Adipose tissue (tissue), 3 donors: ENCODE results near the gene ITPK1. TPM values are rescaled to one million over a fixed set of nuclear protein-coding genes. Genes with fewer than 3 reads are reported as not detected.
"Not testable (repeated sequence)": the region's sequence is repeated elsewhere in the genome, so short reads cannot be mapped to it uniquely, and the experiment has no call there.

Experiments
- H3K27ac ChIP-seq: one replicate; pipeline ENCODE4 v1.5.1; 2013; ENCODE audit warnings: low read depth, low read length
- WGBS, 3 donors: extraction: QIAGEN DNeasy Blood & Tissue Kit; methylation state at CpG; one replicate each; pipeline ENCODE4 v1.1.7; 2013; 5-methylcytosine and 5-hydroxymethylcytosine counted together
- polyA plus RNA-seq, 3 donors: library from polyadenylated mRNA; stranded (reverse); fragments of 200-250 nt; gene quantifications; one replicate each; pipeline ENCODE4 v1.2.3, GENCODE V29; 2013
- donor health status: healthy with polysubstance abuse.
- donor health status: Bipolar disorder and iron deficiency.
- donor health status: healthy.

Gene ITPK1
- polyA plus RNA-seq = 100 to 1,000 TPM in 1 of 3 donors, 10 to 100 TPM in 2; 26.6 to 147 (median 29.9) TPM

DNA sequence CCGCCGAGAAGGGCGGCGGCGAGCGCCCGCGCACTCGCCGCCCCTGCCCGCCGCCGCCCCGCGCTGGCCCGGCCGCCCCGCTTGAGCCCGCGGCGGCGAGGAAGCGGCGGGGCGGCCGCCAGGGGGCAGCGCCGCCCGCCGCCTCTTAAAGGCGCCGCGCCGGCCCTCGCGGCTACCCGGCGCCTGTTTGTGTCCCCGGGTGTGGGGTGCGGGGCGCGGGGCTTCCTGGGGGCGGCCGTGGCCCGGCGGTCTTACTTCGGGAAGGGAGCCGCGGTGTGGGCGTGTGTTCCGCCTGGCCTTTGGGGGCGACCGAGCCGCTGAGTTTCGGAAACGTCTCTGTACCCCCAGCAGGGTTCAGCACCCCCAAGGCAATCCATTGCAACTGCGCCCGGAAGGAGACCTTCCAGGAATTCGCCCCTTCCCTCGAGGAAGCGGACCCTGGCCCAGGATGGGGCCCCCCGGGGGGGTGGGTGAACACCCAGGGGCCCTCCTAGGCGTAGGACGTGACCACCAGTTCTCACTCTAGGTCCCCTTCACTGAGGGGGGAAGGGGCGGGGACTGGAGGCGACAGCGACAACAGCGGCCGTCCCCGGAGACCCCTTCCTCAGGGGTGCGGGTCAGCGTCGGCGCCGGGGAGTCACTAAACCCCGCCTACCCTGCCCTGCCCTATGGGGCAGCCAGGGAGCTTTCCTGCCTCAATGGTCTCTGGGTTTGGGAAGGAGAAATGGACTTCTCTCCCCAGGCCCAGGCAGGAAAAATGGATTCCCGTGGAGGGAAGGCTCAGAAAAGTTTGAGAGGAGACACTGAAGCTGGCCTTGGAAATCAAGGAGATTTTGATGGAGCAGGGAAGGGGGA, at the start of gene ITPK1:
Gene ITPK1, minus strand, starts transcription at position 105 of the 855 bp plus-strand sequence. CDS start 762 bp downstream, outside the sequence.
- 0 to 1% (median 1%) methylated on average over 38 to 77 of the region's 77 CpGs for WGBS, 3 donors
- H3K27ac ChIP-seq = peak within 1 kb of the TSS; percentile 40

DNA sequence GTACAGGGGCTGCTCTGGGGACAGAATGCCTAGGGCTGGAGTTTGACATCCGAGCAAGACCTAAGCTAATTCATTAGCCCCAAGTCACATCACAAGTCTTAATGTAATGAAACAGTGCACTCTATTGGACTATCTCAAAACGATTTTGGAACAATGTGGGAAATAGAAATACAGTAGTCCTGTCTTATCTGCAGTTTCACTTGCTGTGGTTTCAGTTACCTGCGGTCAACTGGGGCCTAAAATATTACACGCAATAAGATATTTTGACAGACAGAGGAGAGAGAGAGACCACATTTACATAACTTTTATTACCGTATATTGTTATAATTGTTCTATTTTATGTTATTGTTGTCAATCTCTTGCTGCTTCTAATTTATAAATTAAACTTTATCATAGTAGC, 47.8 kb upstream of the ITPK1 start:
- H3K27ac ChIP-seq = no peak overlapping the region
- 66 to 79% (median 78%) methylated on average over 5 of the region's 5 CpGs for WGBS, 3 donors

DNA sequence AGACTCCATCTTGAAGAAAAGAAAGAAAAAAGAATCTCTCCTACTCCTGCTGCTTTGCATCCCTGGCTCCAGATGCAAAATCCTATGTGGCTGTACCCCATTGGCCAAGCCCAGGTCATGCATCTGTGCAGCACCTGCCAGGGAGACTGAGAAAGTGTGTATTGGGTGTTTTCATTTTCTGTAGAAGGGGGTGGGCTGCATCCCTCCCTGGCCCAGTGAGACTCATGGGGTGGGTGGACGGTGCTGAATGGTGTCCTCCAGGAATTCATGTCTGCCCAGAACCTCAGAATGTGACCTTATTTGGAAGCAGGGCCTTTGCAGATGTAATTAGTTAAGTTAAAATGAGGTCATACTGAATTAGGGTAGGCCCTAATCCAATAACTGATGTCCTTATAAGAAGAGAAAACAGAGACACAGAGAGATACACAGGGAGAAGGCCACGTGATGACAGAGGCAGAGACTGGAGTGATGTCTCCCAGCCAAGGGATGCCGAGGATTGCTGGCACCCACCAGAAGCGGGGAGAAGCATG, 45.8 kb upstream of the ITPK1 start:
- H3K27ac ChIP-seq = no peak overlapping the region
- WGBS, 3 donors = 63 to 92% (median 70%) methylated on average over 4 of the region's 4 CpGs

DNA sequence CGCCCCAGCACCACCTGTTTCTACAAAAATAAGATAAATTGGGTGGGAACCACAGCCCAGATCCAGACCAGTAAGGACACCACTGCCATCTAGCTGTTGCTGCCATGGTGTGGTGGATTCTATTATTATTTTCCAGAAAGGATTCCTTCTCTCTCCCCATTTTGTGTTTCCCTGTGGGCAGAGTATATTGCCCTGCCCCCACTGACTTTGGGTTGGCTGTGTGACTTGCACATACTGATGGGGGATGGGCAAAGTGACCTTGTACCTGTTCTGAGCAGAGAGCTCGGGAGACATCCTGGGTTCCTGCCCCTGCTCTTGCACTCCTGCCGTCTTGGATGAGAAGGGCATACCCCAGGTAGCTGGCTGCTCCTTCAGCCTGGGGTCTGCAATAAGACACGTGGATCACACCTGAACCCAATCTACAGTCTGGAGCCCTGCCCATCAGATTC, 44.7 kb upstream of the ITPK1 start:
- no peak overlapping the region for H3K27ac ChIP-seq
- WGBS, 3 donors = 17 to 47% (median 45%) methylated on average over 4 of the region's 4 CpGs

DNA sequence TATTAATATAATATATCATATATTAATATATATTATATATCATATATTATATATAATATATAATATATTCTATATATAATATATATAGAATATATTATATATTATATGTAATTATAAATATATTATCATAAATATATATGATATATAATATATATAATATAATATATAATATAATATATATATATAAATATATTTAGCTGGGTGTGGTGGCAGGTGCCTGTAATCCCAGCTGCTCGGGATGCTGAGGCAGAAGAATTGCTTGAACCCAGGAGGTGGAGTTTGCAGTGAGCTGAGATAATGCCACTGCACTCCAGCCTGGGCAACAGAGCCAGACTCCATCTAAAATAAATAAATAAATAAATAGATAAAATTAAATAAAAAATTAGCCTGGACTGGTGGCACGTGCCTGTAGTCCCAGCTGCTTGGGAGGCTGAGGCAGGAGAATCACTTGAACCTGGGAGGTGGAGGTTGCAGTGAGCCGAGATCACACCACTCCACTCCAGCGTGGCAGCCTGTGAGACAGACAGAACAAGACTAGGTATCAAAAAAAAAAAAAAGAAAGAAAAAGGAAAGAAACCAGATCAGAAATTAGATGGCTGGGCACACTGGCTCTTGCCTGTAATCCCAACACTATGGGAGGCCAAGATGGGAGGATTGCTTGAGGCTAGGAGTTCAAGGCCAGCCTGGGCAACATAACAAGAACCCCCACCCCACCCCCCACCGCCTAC, 44.1 kb upstream of the ITPK1 start:
- not testable (repeated sequence) for H3K27ac ChIP-seq
- 58 to 65% (median 62%) methylated on average over 5 of the region's 5 CpGs for WGBS, 3 donors

DNA sequence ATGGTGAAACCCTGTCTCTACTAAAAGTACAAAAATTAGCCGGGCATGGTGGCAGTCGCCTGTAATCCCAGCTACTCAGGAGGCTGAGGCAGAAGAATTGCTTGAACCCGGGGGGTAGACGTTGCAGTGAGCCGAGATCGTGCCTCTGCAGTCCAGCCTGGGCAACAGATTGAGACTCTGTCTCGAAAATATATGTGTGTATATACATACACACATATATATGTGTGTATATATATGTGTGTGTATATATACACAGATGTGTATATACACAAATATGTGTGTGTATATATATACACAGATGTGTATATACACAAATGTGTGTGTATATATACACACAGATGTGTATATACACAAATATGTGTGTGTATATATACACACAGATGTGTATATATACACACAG, 42.6 kb upstream of the ITPK1 start:
- WGBS, 3 donors = 95 to 97% (median 95%) methylated on average over 7 of the region's 7 CpGs
- not testable (repeated sequence) for H3K27ac ChIP-seq

DNA sequence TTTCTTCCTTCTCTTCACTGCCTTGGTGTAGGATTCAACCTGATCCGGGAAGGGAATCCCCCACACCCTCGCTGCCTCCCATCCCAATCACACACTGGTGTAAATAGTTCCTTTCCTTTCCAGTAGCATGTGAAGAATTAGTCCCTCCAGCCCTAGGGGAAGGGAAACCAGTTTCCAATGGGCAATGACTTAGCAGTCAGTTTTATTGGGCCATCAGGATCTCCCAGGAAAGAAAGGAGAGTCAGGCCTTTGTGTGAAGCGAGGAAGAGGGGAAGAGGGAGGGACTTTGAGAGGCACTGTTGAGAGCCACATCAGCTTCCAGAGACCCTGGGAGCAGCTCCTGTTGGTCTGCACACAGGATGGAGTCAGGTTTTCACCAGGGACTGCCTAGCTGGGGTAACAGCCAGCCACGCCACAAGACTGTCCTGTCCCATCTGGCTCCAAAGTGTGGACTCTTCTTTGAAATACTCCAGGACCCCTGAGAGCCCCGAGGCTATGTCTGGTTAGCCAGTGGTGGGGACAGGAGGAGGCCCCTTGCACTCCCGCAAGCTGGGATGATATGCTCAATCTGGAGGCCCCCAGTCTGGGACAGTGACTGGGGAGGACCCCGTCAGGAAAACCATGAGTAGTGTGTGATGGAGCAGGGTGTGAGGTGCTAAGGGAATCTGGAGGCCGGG, 41.1 kb upstream of the ITPK1 start:
- no peak overlapping the region for H3K27ac ChIP-seq
- 64 to 87% (median 74%) methylated on average over 8 of the region's 8 CpGs for WGBS, 3 donors

DNA sequence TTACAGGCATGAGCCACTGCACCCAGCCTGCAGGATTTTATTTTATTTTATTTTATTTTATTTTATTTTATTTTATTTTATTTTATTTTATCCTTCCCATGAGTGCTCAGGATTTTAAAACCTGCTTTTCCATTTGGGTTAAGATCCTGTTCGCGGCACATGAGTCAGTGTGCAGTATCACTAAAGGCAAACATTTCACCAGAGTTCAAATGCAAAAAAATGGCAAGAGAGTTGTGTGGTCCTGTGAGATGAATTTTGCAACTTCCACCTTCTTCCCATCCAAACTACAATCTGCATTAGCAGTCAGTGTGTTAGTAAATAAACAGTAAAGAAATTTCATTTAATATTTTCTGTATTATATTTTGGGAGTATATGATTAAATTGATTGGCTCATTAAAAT, 39.9 kb upstream of the ITPK1 start:
- 53 to 75% (median 69%) methylated on average over 2 of the region's 2 CpGs for WGBS, 3 donors
- no peak overlapping the region for H3K27ac ChIP-seq

DNA sequence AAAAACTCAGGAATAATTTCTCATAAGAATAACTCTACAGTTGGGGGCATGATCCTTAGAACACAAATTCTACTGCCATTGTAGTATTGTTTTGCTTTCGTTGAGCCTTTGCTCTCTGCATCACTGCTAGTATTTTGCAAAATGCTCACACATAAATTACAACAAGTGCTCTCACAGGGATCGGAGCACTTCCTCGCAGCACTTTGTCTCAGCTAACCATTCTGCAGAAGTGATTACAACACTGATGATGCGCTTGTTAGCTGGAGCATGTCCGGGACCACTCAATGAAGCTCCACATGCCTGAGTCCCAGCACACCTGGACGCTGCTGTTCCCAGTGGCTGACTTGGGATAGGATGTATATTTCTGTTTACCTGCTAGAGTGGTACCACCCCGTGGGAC, 37.4 kb upstream of the ITPK1 start:
- WGBS, 3 donors = 61 to 90% (median 66%) methylated on average over 7 of the region's 7 CpGs
- no peak overlapping the region for H3K27ac ChIP-seq

DNA sequence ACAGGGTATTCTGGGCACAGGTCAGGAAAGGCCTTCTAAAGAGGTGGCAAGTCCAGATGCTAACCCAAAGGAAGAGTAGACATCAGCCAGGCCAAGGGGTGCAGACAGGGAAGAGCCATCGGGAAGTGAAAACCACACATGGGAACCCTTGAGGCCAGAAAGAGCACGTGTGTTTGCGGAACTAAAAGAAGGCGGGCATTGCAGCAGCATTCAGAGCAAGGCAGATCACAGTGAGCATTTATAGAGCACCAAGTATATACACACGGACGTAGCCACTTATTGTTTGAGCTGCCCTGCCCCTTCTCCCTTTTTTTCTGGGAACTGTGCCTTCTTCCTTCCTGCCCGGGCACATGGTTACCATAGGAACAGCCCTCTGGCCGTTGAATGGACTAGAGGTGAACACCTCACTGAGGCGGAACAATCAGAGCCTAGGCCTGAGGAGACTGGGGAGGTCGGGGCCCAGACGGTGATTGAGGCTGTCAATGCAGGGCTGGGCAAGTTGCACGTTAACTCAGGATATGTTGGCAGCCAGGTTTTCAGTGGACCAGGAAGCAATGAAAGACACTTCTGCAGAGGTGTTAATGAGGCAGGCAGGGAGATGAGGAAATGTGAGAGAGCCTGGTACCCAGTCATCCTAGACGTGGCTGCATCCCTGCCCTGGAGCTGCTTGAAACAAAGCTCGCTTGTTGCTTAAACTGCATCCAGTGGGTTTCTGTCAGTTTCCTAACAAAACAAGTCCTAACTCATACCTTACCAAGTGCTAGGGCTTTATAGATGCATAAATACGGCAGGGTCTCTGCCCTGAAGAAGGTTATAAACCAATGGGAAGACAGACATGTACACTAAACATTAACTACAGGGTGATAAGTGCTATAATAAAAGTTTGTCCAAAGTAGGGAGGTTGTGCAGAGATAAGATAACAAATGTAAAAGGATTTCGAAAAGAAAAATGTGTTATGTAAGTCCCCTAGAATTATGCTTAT, 34.8 kb upstream of the ITPK1 start:
- H3K27ac ChIP-seq = no peak overlapping the region
- 31 to 42% (median 38%) methylated on average over 16 of the region's 16 CpGs for WGBS, 3 donors

DNA sequence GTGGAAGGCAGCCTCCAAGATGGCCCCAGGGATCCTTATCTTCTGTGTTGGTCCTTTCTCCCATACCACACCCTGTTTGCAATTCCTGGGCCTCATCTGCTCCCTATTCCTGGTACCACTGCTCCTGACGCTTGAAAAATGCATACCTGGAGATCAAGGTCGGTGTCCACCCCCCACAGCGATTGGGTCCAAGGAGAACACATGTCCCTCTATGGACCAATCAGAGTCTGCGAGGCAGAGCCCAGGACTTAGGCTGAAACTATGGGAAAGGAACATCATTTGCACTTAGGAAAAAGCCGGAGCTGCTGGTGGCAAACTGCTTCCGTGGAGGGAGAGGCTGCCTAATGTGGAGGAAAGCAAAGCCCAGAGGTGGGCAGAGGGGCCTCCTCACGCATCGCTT, 33.3 kb upstream of the ITPK1 start:
- H3K27ac ChIP-seq = no peak overlapping the region
- WGBS, 3 donors = 90 to 95% (median 95%) methylated on average over 8 of the region's 8 CpGs

DNA sequence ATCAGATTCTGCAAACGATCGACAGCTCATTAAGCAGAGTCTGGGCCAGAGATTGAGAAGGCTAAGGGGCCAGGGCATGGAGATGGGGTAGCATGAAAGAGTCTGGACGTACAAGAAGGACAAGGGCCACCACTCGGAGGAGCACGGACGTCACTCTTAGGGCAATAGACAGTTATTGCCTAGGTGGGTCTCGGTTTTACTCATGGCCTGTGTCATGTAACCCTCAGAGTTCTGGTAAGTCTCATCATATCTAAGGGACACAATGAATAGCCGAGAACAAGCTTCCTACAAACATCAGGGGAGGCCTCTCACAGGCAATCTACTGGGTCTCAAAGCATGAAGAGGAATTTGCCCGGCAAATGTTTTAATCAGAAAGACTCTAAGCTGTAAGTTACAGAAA, 30.4 kb upstream of the ITPK1 start:
- 74 to 85% (median 78%) methylated on average over 9 of the region's 9 CpGs for WGBS, 3 donors
- no peak overlapping the region for H3K27ac ChIP-seq

DNA sequence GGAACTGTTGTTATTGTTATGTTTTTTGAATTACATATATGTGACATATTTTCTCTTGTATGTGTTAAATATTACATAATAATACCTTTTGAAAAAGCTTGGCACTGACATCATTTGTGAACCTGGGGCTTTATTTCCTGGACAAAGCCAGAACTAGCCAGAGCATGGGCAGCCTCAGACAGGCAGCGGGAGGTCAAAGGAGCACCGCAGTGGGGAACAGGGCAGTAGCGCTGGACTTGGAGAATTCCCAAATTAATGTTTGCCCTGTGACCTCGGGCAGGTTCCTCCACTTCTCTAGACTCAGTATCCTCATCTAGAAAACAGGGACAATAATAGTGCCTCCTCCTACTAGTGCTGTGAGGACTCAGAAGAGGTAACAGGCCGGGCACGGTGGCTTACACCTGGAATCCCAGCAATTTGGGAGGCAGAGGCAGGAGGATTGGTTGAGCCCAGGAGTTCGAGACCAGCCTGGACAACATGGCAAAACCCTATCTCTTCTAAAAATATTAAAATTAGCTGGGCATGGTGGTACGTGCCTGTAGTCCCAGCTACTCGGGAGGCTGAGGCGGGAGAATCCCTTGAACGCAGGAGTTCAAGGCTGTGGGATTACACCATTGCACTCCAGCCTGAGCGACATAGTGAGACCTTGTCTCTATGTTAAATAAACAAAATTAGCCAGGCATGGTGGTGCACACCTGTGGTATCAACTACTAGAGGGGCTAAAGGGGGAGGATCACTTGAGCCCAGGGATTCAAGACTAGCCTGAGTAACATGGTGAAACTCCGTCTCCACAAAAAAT, 27.3 kb upstream of the ITPK1 start:
- no peak overlapping the region for H3K27ac ChIP-seq
- WGBS, 3 donors = 59 to 81% (median 81%) methylated on average over 13 of the region's 13 CpGs

DNA sequence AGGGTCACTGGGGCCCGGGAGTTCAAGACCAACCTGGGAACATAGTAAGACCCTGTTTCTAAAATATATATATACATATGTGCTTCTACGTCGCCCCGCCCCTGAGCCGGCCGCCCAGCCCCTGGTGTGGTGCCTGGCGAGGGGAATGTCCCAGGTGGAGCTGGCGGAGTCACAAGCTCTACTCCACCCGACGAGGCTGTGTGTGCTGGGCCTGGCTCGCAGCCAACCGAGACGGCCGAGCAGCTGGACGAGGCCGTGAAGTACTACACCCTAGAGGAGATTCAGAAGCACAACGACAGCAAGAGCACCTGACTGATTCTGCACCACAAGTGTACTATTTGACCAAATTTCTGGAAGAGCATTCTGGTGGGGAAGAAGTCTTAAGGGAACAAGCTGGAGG, 22.1 kb upstream of the ITPK1 start:
- 19 to 59% (median 42%) methylated on average over 17 of the region's 17 CpGs for WGBS, 3 donors
- no peak overlapping the region for H3K27ac ChIP-seq

DNA sequence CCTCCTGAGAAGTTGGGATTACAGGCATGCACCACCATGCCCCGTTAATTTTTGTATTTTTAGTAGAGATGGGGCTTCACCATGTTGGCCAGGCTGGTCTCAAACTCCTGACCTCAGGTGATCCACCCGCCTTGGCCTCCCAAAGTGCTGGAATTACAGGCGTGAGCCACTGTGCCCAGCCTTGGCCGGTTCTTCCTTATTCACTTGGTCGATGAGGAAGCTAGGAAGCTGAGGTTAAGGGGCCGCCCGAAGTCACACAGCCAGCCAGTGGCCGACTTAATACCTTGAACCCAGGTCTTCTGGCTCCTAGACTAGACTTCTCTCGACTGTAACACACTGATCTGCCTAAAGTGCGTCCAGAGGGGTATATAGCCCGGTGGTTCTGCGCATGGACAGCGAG, 20.8 kb upstream of the ITPK1 start:
- 77 to 86% (median 82%) methylated on average over 13 of the region's 13 CpGs for WGBS, 3 donors
- H3K27ac ChIP-seq = not testable (repeated sequence)

DNA sequence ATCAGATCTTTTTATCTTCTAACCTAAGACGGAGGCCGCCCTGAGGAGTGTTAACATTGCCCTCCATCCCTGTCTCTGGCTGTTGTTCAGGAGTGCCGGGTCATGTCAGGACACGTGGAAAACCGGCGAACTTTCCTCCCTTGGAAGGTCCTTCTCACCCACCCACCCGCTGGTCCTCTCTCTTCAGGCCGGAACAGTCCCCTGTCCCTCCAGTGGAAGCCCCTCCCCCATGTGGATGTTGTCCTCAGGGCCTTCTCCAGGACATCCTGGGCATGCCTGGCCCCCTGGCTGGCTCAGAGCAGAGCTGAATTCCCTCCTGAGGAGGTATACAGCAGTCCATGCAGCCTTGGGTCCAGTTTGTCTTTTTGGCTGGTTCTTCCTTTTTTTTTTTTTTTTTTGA, 20.3 kb upstream of the ITPK1 start:
- 38 to 80% (median 77%) methylated on average over 8 of the region's 8 CpGs for whole genome bisulfite sequencing, 3 donors
- no peak overlapping the region for H3K27ac ChIP-seq

DNA sequence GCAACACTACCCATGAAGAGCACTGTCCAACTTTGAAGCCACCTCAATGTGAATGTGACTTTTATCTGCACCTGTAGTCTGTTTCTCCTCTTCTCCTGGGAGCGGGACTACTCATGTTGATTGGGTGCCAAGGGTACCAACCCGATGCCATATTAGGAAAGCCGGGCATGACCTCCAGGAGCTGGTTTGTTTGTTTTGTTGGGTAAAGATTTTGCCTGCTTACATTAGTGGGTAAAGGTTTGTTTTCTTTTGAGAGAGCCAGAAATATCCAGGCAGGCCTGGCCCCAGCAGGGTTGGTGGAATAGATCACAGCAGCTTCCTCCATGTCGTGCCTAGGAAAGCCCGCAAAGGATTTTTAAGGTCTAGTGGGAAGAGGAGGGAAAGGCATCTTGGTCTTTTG, 19.7 kb upstream of the ITPK1 start:
- WGBS, 3 donors = 32 to 92% (median 86%) methylated on average over 5 of the region's 5 CpGs
- H3K27ac ChIP-seq = no peak overlapping the region
